Pancreas (tissue), 10 donors: Measurements from ENCODE around the gene PGA4. TPM values are rescaled to one million over a fixed set of nuclear protein-coding genes. Genes with fewer than 3 reads are reported as not detected.
A peak's percentile ranks its signal among the peaks of the same experiment; 100 is the strongest.

ENCODE experiments used
- ATAC-seq, 4 donors: fragments of 200-7000 bp; cut with Tn5 transposase; one replicate each; pipeline versions ENCODE4 v1.8.0 to v1.9.1; 2020; ENCODE audit warnings: mild to moderate bottlenecking in 4 of 4, moderate library complexity in 4 of 4
- DNase-seq, 6 donors: peaks; one replicate each; pipeline ENCODE4 v3.0.0-alpha.2; 2020
- FAIRE-seq: peaks from 2 replicates; lab custom pipeline; 2012; peaks lifted over from hg19 to GRCh38; lab: Jason Lieb, UNC
- H3K27ac ChIP-seq, 4 donors: fragments of 200-600 bp; sonication (generic); 1 replicate in 3 of 4; 2 replicates in 1 of 4; pipeline versions ENCODE4 v1.5.0 to v1.8.0; 2020
- H3K27me3 ChIP-seq, 4 donors: fragments of 200-600 bp; one replicate each; pipeline ENCODE4 v1.8.0; 2021
- H3K36me3 ChIP-seq, 3 donors: fragments of 200-600 bp; sonication (generic) in 1 of 3; one replicate each; pipeline versions ENCODE4 v1.5.0 to v1.8.0; 2020 to 2021
- H3K4me1 ChIP-seq, 3 donors: fragments of 200-600 bp; one replicate each; pipeline ENCODE4 v1.8.0; 2021
- H3K4me3 ChIP-seq, 4 donors: fragments of 200-600 bp; sonication (generic) in 2 of 4; one replicate each; pipeline versions ENCODE4 v1.5.0 to v1.8.0; 2020 to 2021
- H3K9me3 ChIP-seq, 4 donors: fragments of 200-600 bp; one replicate each; pipeline ENCODE4 v1.8.0; 2021
- CTCF ChIP-seq, 4 donors: fragments of 200-600 bp; sonication (generic) in 3 of 4; IDR thresholded peaks; one replicate each; pipeline versions ENCODE4 v1.5.0 to v1.8.0; 2021; ENCODE audit warnings: antibody characterized with exemption in 4 of 4
- WGBS, 2 donors: extraction: QIAGEN DNeasy Blood & Tissue Kit; methylation state at CpG; one replicate each; pipeline ENCODE4 v1.1.7; 2013; 5-methylcytosine and 5-hydroxymethylcytosine counted together
- intact Hi-C, 3 donors: fragments of 100-400 bp; cut with DNase I; formaldehyde crosslinking; loops; one replicate each; pipeline versions ENCODE4 v1.11.1 to v1.14.2; 2022
- polyA plus RNA-seq, 2 donors: library from polyadenylated mRNA; stranded (reverse); fragments of 200-250 nt; gene quantifications; one replicate each; pipeline ENCODE4 v1.2.3, GENCODE V29; 2013
- total RNA-seq, 6 donors: library from RNA; stranded (reverse); fragmentation: NEBNext Ultra II Directional in 4 of 6; extraction: Animal tissue kit (Norgen Biotek cat#: 25700) in 4 of 6; gene quantifications; one replicate each; pipeline versions ENCODE4 v1.2.1 to v1.2.4, GENCODE V29; 2021 to 2023
- donor health status: healthy with polysubstance abuse.
- donor health status: DM: no; HTN: no; CAD: no; lungs with moderate emphysema.
- donor health status: DM: no; HTN: no; CAD: no.
- donor health status: control.
- donor health status: control.
- donor health status: Bipolar disorder and iron deficiency.
- donor health status: DM: yes; HTN: yes; CAD: no.
- donor health status: DM: no; HTN: no; CAD: no.
- donor health status: DM: no; HTN: no; CAD: no.
- donor health status: DM: yes; HTN: yes; CAD: no.

The PGA4 gene
- total and polyA plus RNA-seq, 8 donors = 0.16 to 4.6 (median 2.2) TPM; not detected in 1

GRCh38 chr11:61264371-61264770 lies 42.2 kb downstream of the PGA4 start:
- TF ChIP-seq CTCF (IDR thresholded peaks at IDR 0.05) = no peak
- WGBS, 2 donors = 90 to 92% methylated on average over 6 of the region's 6 CpGs
- Histone ChIP-seq H3K9me3 (no peaks in the 10 kb centered on the region), H3K27me3 (no peaks in the 10 kb centered on the region), H3K36me3 (no peaks in the 10 kb centered on the region), H3K27ac (no peak overlapping the region), H3K4me1 (no peaks in the 10 kb centered on the region), H3K4me3 (no peak overlapping the region)
- DNase-seq (no peak), ATAC-seq (no peak), FAIRE-seq (no peak)
- intact Hi-C loops = no loop called here

- intact Hi-C loops = no loop called here
- Histone ChIP-seq H3K36me3 (no peaks in the 10 kb centered on the region), H3K9me3 (no peaks in the 10 kb centered on the region), H3K27me3 (no peaks in the 10 kb centered on the region), H3K27ac (no peak overlapping the region), H3K4me1 (no peaks in the 10 kb centered on the region), H3K4me3 (no peak overlapping the region)
- 55 to 65% methylated on average over 14 of the region's 14 CpGs for WGBS, 2 donors
- no peak for TF ChIP-seq CTCF (IDR thresholded peaks at IDR 0.05)
- FAIRE-seq (no peak), ATAC-seq (no peak), DNase-seq (no peak)
Measured at GRCh38 chr11:61264795-61265194, 42.6 kb downstream of the PGA4 start.

GRCh38 chr11:61265357-61265756 lies 43.2 kb downstream of the PGA4 start:
- FAIRE-seq = no peak

GRCh38 chr11:61266602-61267001 lies 44.5 kb downstream of the PGA4 start:
- ATAC-seq (no peak), FAIRE-seq (no peak), DNase-seq (no peak)
- intact Hi-C loops = no loop called here
- no peak overlapping the region for H3K4me3 ChIP-seq
- H3K36me3 ChIP-seq = no peaks in the 10 kb centered on the region
- H3K27me3 ChIP-seq = no peaks in the 10 kb centered on the region
- 78 to 93% methylated on average over 4 of the region's 4 CpGs for WGBS, 2 donors
- no peak overlapping the region for H3K27ac ChIP-seq
- no peaks in the 10 kb centered on the region for H3K4me1 ChIP-seq
- no peak for TF ChIP-seq CTCF (IDR thresholded peaks at IDR 0.05)
- no peaks in the 10 kb centered on the region for H3K9me3 ChIP-seq

More at GRCh38 chr11:61265357-61265756, 43.2 kb downstream of the PGA4 start:
- intact Hi-C loops = no loop called here
- ATAC-seq = no peak
- Histone ChIP-seq H3K36me3 (no peaks in the 10 kb centered on the region), H3K4me1 (no peaks in the 10 kb centered on the region), H3K27me3 (no peaks in the 10 kb centered on the region), H3K4me3 (no peak overlapping the region), H3K9me3 (no peaks in the 10 kb centered on the region), H3K27ac (no peak overlapping the region)
- DNase-seq = no peak
- WGBS, 2 donors = 70 to 72% methylated on average over 14 of the region's 14 CpGs
- TF ChIP-seq CTCF (IDR thresholded peaks at IDR 0.05) = no peak

GRCh38 chr11:61267437-61267841 lies 45.3 kb downstream of the PGA4 start:
- intact Hi-C loops = no loop called here
- H3K27ac ChIP-seq = no peak overlapping the region
- no peaks in the 10 kb centered on the region for H3K4me1 ChIP-seq
- no peaks in the 10 kb centered on the region for H3K27me3 ChIP-seq
- ATAC-seq (peak; percentile 41 to 84 (median 70)), FAIRE-seq (no peak), DNase-seq (peak in 2 of 6 donors; percentile 19 to 61)
- H3K9me3 ChIP-seq = no peaks in the 10 kb centered on the region
- H3K36me3 ChIP-seq = no peaks in the 10 kb centered on the region
- TF ChIP-seq CTCF (IDR thresholded peaks at IDR 0.05) = no peak
- 20 to 21% methylated on average over 6 of the region's 6 CpGs for WGBS, 2 donors
- H3K4me3 ChIP-seq = no peak overlapping the region
